Measurements from ENCODE around the gene LRRC9.
"Not testable (repeated sequence)": the region's sequence is repeated elsewhere in the genome, so short reads cannot be mapped to it uniquely, and the experiment has no call there.

DNA sequence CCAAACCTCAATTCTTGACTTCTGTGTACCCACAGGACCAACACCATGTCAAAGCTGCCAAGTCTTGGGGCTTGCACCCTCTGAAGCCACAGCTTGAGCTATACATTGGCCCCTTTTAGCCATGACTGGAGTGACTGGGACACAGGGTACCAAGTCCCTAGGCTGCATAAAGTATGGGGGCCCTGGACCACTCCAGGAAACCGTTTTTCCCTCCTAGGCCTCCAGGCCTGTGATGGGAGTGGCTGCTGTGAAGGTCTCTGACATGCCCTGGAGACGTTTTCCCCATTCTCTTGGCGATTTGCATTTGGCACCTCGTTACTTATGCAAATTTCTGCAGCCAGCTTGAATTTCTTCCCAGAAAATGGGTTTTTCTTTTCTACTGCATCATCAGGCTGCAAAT, 90.3 kb downstream of the LRRC9 start:
- not testable (repeated sequence) for TF ChIP-seq POLR2A, POLR2AphosphoS5 (IDR thresholded peaks at IDR 0.05)
- TF ChIP-seq, protein P1, sequence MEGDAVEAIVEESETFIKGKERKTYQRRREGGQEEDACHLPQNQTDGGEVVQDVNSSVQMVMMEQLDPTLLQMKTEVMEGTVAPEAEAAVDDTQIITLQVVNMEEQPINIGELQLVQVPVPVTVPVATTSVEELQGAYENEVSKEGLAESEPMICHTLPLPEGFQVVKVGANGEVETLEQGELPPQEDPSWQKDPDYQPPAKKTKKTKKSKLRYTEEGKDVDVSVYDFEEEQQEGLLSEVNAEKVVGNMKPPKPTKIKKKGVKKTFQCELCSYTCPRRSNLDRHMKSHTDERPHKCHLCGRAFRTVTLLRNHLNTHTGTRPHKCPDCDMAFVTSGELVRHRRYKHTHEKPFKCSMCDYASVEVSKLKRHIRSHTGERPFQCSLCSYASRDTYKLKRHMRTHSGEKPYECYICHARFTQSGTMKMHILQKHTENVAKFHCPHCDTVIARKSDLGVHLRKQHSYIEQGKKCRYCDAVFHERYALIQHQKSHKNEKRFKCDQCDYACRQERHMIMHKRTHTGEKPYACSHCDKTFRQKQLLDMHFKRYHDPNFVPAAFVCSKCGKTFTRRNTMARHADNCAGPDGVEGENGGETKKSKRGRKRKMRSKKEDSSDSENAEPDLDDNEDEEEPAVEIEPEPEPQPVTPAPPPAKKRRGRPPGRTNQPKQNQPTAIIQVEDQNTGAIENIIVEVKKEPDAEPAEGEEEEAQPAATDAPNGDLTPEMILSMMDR (IDR thresholded peaks at IDR 0.05) = not testable (repeated sequence)

Measured in gastroesophageal sphincter (tissue), 3 donors.